Measurements from ENCODE around the gene EIF3L. TPM values are rescaled to one million over a fixed set of nuclear protein-coding genes. Genes with fewer than 3 reads are reported as not detected.
A peak's percentile ranks its signal among the peaks of the same experiment; 100 is the strongest.

EIF3L gene
- total RNA-seq, 8 experiments from 2014 or later = 381 to 1,095 (median 566) TPM

DNA sequence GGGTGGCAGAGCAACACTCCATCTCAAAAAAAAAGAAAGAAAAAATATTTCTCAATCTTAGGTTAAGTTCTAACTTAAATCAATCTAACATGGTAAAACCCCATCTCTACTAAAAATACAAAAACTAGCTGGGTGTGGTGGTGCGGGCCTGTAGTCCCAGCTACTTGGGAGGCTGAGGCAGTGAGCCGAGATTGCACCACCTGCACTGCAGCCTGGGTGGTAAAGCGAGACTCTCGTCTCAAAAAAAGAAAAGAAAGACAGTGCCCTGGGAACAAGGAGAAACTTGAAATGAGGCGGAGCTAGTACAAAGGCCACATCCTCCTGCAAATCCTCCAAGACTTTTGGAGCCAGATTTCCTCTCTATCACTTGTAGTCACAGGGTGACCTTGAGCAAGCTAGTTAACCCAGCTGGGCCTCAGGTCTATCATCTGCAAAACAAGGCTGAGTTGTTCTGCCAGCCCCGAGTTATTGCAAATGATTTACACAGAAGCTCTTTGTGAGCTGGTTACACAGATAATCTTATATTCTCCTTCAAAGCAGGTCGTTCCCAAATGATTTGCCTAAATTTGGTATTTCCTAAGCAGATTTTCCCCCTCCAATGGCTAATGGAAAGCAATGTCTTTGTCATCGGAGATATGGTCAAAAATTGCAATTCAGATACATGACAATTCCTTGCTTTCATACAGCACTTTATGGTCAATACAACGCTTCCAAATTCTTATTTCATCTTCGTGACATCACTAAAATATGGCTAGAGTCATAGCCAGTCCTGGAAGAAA lies 7.0 kb upstream of the EIF3L start:
- Histone ChIP-seq H3K4me1 (replicated peaks in 1 of 2) (peaks cover 11 to 12% of the 10 kb centered on the region in 2 donors), H3K4me3 (peak overlapping the region in 1 of 5 donors; percentile 80), H3K27ac (no peak overlapping the region)
- WGBS, 10 experiments = 73 to 100% (median 90%) methylated on average over 1 to 9 of the region's 10 CpGs
- ATAC-seq (replicated peaks in 6 of 8) = no peak
- in situ Hi-C loops (cut with MboI; ENCODE audit: low pct_unique_long_range_greater_than_20kb in 2 of 9, low sequenced_read_pairs in 9 of 9, unreplicated experiment in 9 of 9) = no loop called here

DNA sequence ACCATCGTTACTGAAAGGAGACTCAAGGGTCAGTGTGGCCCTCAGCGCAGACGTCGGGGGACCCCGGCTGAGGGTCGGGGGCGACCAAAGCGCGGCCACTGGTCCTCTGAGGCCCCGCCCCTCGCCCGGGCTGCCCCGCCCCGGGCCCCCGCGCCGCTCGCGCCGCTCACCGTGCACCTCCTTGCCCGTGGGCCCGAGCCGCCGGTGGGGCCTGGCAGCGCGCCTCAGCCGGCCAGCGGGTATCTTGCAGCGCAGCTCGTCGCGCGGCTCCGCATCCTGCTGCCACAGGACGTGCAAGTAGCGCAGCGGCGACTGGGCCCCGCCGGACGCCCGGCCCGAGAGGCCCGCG lies 5.5 kb upstream of the EIF3L start:
- in situ Hi-C loops (cut with MboI; ENCODE audit: low pct_unique_long_range_greater_than_20kb in 2 of 9, low sequenced_read_pairs in 9 of 9, unreplicated experiment in 9 of 9) = no loop called here
- Histone ChIP-seq H3K4me1 (replicated peaks in 1 of 2) (peaks cover 15 to 16% of the 10 kb centered on the region in 2 donors), H3K4me3 (peak overlapping the region; percentile 56 to 80 (median 66)), H3K27ac (peak overlapping the region; percentile 86 to 90)
- ATAC-seq (replicated peaks in 6 of 8) = peak; percentile 33 to 60 (median 56)
- 0% methylated on average over 3 to 4 of the region's 46 CpGs; no CpG with 5 or more reads in 8 of the 10 experiments for WGBS, 10 experiments

GRCh38 chr22:37844904-37845329 lies 4.3 kb upstream of the EIF3L start:
- in situ Hi-C loops (cut with MboI; ENCODE audit: low pct_unique_long_range_greater_than_20kb in 2 of 9, low sequenced_read_pairs in 9 of 9, unreplicated experiment in 9 of 9) = no loop called here
- no peak for ATAC-seq (replicated peaks in 6 of 8)
- H3K4me1 ChIP-seq (replicated peaks in 1 of 2) = peaks cover 15 to 16% of the 10 kb centered on the region in 2 donors
- H3K27ac ChIP-seq = peak overlapping the region; percentile 65 to 83
- WGBS, 10 experiments = 73 to 100% (median 95%) methylated on average over 1 to 6 of the region's 6 CpGs
- H3K4me3 ChIP-seq = peak overlapping the region; percentile 56 to 80 (median 66)

GRCh38 chr22:37846433-37846832 lies 2.8 kb upstream of the EIF3L start:
- H3K27ac ChIP-seq = no peak overlapping the region
- H3K4me1 ChIP-seq (replicated peaks in 1 of 2) = peaks cover 19 to 27% of the 10 kb centered on the region in 2 donors
- ATAC-seq (replicated peaks in 6 of 8) = no peak
- H3K4me3 ChIP-seq = no peak overlapping the region
- in situ Hi-C loops (cut with MboI; ENCODE audit: low pct_unique_long_range_greater_than_20kb in 2 of 9, low sequenced_read_pairs in 9 of 9, unreplicated experiment in 9 of 9) = no loop called here
- 67 to 100% (median 86%) methylated on average over 1 to 2 of the region's 2 CpGs; no CpG with 5 or more reads in 3 of the 10 experiments for WGBS, 10 experiments

DNA sequence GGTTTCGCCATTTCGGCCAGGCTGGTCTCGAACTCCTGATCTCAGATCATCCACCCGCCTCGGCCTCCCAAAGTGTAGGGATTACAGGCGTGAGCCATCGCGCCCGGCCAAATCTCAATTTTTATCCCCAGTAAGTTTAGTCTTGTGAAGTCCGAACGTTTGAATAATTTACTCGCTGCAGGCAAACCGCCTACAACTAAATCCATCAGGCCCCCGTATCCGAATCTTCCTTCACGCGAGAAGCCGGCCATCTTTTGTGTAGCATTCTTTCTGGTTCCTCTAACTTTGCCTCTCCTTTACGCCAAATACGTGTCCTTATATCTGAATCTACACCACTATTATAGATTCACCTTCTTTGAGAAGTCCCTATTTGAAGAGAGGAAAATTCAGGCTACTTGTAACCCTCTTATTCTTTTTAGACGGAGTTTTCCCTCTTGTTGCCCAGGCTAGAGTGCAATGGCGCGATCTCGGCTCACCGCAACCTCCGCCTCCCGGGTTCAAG lies 581 bp upstream of the EIF3L start:
- peak in 1 of 8 experiments; percentile 1 for ATAC-seq (replicated peaks in 6 of 8)
- in situ Hi-C loops (cut with MboI; ENCODE audit: low pct_unique_long_range_greater_than_20kb in 2 of 9, low sequenced_read_pairs in 9 of 9, unreplicated experiment in 9 of 9) = no loop called here

DNA sequence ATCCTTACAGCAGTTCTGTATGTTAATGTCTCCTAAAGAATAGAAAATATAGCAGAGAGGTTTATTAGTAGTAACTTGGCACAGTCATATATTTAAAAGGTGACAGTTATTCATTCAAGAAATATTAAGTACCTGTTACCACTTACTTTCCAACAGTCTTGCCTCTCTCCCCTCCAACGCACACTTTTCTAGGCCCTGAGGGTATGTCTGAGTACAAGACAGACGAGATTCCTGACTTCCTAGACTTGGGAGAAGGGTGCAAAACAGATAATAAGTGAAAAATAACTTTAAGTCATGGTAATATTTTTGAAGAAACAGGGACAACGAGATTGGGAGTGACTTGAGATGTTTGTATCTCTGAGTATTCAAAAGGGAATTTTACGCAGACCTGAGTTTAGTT lies 1.6 kb downstream of the EIF3L start:
- in situ Hi-C loops (cut with MboI; ENCODE audit: low pct_unique_long_range_greater_than_20kb in 2 of 9, low sequenced_read_pairs in 9 of 9, unreplicated experiment in 9 of 9) = no loop called here
- no peak overlapping the region for H3K4me3 ChIP-seq
- 73 to 100% (median 89%) methylated on average over 2 to 4 of the region's 4 CpGs; no CpG with 5 or more reads in 1 of the 10 experiments for WGBS, 10 experiments
- no peak for ATAC-seq (replicated peaks in 6 of 8)
- H3K4me1 ChIP-seq (replicated peaks in 1 of 2) = peaks cover 8 to 16% of the 10 kb centered on the region in 2 donors
- H3K27ac ChIP-seq = no peak overlapping the region

More for the DNA sequence above, 581 bp upstream of the EIF3L start:
- Histone ChIP-seq H3K27ac (peak overlapping the region; percentile 84 to 90), H3K4me1 (replicated peaks in 1 of 2) (peaks cover 8 to 16% of the 10 kb centered on the region in 2 donors), H3K4me3 (peak overlapping the region; percentile 62 to 95 (median 87))
- 16 to 100% (median 35%) methylated on average over 2 to 21 of the region's 27 CpGs; no CpG with 5 or more reads in 1 of the 10 experiments for WGBS, 10 experiments

DNA sequence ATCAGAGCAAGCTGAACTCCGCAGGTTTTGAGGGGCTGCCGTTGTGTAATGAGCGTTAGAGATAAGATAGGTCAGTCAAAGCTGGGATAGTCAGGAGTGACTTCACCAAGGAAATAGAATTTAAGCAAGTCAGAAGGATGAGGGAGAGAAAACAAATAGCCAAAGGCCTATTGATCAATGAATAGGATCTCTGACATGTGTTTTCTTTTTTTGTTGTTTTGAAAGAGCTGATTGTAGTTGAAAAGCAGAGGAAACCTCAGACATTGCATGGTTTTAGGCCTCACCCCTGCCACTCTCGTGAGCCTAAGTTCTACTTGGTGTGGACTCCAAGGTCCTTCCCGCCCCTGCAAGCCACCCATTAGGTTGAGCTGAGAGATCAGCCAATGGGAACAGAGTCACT lies 3.2 kb downstream of the EIF3L start:
- H3K4me1 ChIP-seq (replicated peaks in 1 of 2) = peaks cover 8 to 16% of the 10 kb centered on the region in 2 donors
- no peak for ATAC-seq (replicated peaks in 6 of 8)
- no peak overlapping the region for H3K4me3 ChIP-seq
- 63 to 100% (median 96%) methylated on average over 2 to 5 of the region's 5 CpGs; no CpG with 5 or more reads in 1 of the 10 experiments for WGBS, 10 experiments
- H3K27ac ChIP-seq = no peak overlapping the region
- in situ Hi-C loops (cut with MboI; ENCODE audit: low pct_unique_long_range_greater_than_20kb in 2 of 9, low sequenced_read_pairs in 9 of 9, unreplicated experiment in 9 of 9) = no loop called here

DNA sequence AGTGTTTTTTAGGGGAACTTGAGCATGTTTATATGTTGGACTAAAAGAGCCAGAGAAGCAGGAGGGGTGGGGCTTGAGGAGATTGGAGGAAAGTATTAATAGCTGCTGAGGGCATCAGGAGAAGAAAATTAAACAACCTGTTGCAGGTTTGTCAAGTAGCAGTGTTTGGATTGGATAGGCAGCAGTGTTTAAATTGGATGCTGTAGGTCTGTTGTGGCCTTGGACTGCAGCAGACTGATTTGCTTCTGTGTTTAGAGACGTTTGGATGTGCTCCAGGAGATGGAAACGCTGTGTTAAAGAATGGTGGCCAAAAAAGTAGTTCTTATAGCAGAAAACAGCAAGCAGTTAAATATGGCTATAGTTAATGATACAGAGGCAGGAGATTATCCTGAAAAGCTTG lies 5.7 kb downstream of the EIF3L start:
- Histone ChIP-seq H3K4me3 (no peak overlapping the region), H3K27ac (no peak overlapping the region), H3K4me1 (replicated peaks in 1 of 2) (peaks cover 4 to 11% of the 10 kb centered on the region in 2 donors)
- ATAC-seq (replicated peaks in 6 of 8) = no peak
- WGBS, 10 experiments = 30 to 100% (median 95%) methylated on average over 2 of the region's 2 CpGs; no CpG with 5 or more reads in 5 of the 10 experiments
- in situ Hi-C loops (cut with MboI; ENCODE audit: low pct_unique_long_range_greater_than_20kb in 2 of 9, low sequenced_read_pairs in 9 of 9, unreplicated experiment in 9 of 9) = no loop called here

- in situ Hi-C loops (cut with MboI; ENCODE audit: low pct_unique_long_range_greater_than_20kb in 2 of 9, low sequenced_read_pairs in 9 of 9, unreplicated experiment in 9 of 9) = no loop called here
- peaks cover under 1 to 7% of the 10 kb centered on the region in 2 donors for H3K4me1 ChIP-seq (replicated peaks in 1 of 2)
- ATAC-seq (replicated peaks in 6 of 8) = no peak
- WGBS, 10 experiments = 75 to 100% (median 98%) methylated on average over 1 to 2 of the region's 2 CpGs; no CpG with 5 or more reads in 2 of the 10 experiments
- no peak overlapping the region for H3K27ac ChIP-seq
- H3K4me3 ChIP-seq = no peak overlapping the region
Observed at GRCh38 chr22:37855462-37855861, 6.2 kb downstream of the EIF3L start.

GRCh38 chr22:37860796-37861421 lies 11.7 kb downstream of the EIF3L start:
- in situ Hi-C loops (cut with MboI; ENCODE audit: low pct_unique_long_range_greater_than_20kb in 2 of 9, low sequenced_read_pairs in 9 of 9, unreplicated experiment in 9 of 9) = no loop called here
- H3K4me3 ChIP-seq = no peak overlapping the region
- 47 to 100% (median 89%) methylated on average over 2 to 6 of the region's 7 CpGs; no CpG with 5 or more reads in 1 of the 10 experiments for WGBS, 10 experiments
- peaks cover 6 to 8% of the 10 kb centered on the region in 2 donors for H3K4me1 ChIP-seq (replicated peaks in 1 of 2)
- H3K27ac ChIP-seq = no peak overlapping the region
- no peak for ATAC-seq (replicated peaks in 6 of 8)

- H3K27ac ChIP-seq = no peak overlapping the region
- in situ Hi-C loops (cut with MboI; ENCODE audit: low pct_unique_long_range_greater_than_20kb in 2 of 9, low sequenced_read_pairs in 9 of 9, unreplicated experiment in 9 of 9) = no loop called here
- peaks cover 6 to 8% of the 10 kb centered on the region in 2 donors for H3K4me1 ChIP-seq (replicated peaks in 1 of 2)
- no peak overlapping the region for H3K4me3 ChIP-seq
- peak in 5 of 8 experiments; percentile 20 to 43 (median 39) for ATAC-seq (replicated peaks in 6 of 8)
- 81 to 100% (median 88%) methylated on average over 1 to 7 of the region's 7 CpGs; no CpG with 5 or more reads in 1 of the 10 experiments for WGBS, 10 experiments
Observed at GRCh38 chr22:37862570-37863325, 13.5 kb downstream of the EIF3L start.

- WGBS, 10 experiments = 74 to 100% (median 91%) methylated on average over 2 to 6 of the region's 6 CpGs; no CpG with 5 or more reads in 2 of the 10 experiments
- H3K4me1 ChIP-seq (replicated peaks in 1 of 2) = peaks cover 6 to 8% of the 10 kb centered on the region in 2 donors
- no peak overlapping the region for H3K27ac ChIP-seq
- no peak overlapping the region for H3K4me3 ChIP-seq
- ATAC-seq (replicated peaks in 6 of 8) = no peak
- in situ Hi-C loops (cut with MboI; ENCODE audit: low pct_unique_long_range_greater_than_20kb in 2 of 9, low sequenced_read_pairs in 9 of 9, unreplicated experiment in 9 of 9) = no loop called here
Observed at GRCh38 chr22:37865510-37865909, 16.3 kb downstream of the EIF3L start.

Measured in motor neuron (in vitro differentiated cells).